DND-41 (cell line): ENCODE measurements around the gene CCDC74B.
"Not testable (repeated sequence)": the region's sequence is repeated elsewhere in the genome, so short reads cannot be mapped to it uniquely, and the experiment has no call there.

ENCODE experiments used
- ATAC-seq: fragments of 200-7000 bp; cut with Tn5 transposase; 3 replicates; pipeline ENCODE4 v1.9.1; 2021; ENCODE audit warnings: low read depth; ENCODE audit not compliant: insufficient read depth
- DNase-seq: peaks from one replicate; pipeline ENCODE4 v3.0.0-alpha.2; 2020
- H2AFZ ChIP-seq: 2 replicates; pipeline ENCODE4 v1.6.0; 2012; ENCODE audit warnings: low read depth, low read length
- H3K27ac ChIP-seq: 2 replicates; pipeline ENCODE4 v1.5.1; 2012; ENCODE audit warnings: low read length, inconsistent platforms
- H3K27me3 ChIP-seq: fragments of 200-600 bp; sonication (generic); 2 replicates; pipeline ENCODE4 v1.6.0; 2012; ENCODE audit warnings: low read length, mild to moderate bottlenecking, inconsistent platforms; ENCODE audit not compliant: insufficient read depth, poor library complexity
- H3K36me3 ChIP-seq: 2 replicates; pipeline ENCODE4 v1.5.1; 2012; ENCODE audit warnings: low read length, inconsistent platforms; ENCODE audit not compliant: insufficient read depth
- H3K4me1 ChIP-seq: 2 replicates; pipeline ENCODE4 v1.5.1; 2012; ENCODE audit warnings: mild to moderate bottlenecking, low read length; ENCODE audit not compliant: insufficient read depth
- H3K4me2 ChIP-seq: 2 replicates; pipeline ENCODE4 v1.6.0; 2012; ENCODE audit warnings: mild to moderate bottlenecking, moderate library complexity, low read length, inconsistent platforms; ENCODE audit not compliant: insufficient read depth
- H3K4me3 ChIP-seq, 2 experiments: fragments of 200-600 bp in 1 of 2; shearing (Covaris generic) in 1 of 2; 2 replicates each; pipeline ENCODE4 v1.5.1; 2012 to 2016; ENCODE audit warnings: inconsistent platforms in 2 of 2, low read length in 2 of 2, mild to moderate bottlenecking in 2 of 2, low read depth in 1 of 2, moderate library complexity in 1 of 2
- H3K79me2 ChIP-seq: 2 replicates; pipeline ENCODE4 v1.6.0; 2012; ENCODE audit warnings: low read length, inconsistent platforms; ENCODE audit not compliant: insufficient read depth
- H3K9ac ChIP-seq: 2 replicates; pipeline ENCODE4 v1.6.0; 2012; ENCODE audit warnings: low read depth, mild to moderate bottlenecking, inconsistent platforms, low read length, moderate library complexity
- H3K9me3 ChIP-seq: 2 replicates; pipeline ENCODE4 v1.5.1; 2012; ENCODE audit warnings: low read length, moderate library complexity, mild to moderate bottlenecking, inconsistent platforms; ENCODE audit not compliant: insufficient read depth, severe bottlenecking
- H4K20me1 ChIP-seq: 2 replicates; pipeline ENCODE4 v1.6.0; 2012; ENCODE audit warnings: low read length; ENCODE audit not compliant: insufficient read depth
- EZH2 ChIP-seq: IDR thresholded peaks from 3 replicates; pipeline ENCODE4 v1.6.1; 2012; ENCODE audit warnings: borderline replicate concordance, low read depth, mild to moderate bottlenecking, moderate library complexity, low read length, inconsistent platforms; ENCODE audit not compliant: severe bottlenecking
- TF ChIP-seq, protein P1 (sequence below): IDR thresholded peaks from 2 replicates; pipeline ENCODE4 v1.5.1; 2012; ENCODE audit warnings: borderline replicate concordance, low read length, moderate library complexity, mild to moderate bottlenecking; ENCODE audit not compliant: poor library complexity, severe bottlenecking; ENCODE audit errors: extremely low read depth

Gene CCDC74B

DNA sequence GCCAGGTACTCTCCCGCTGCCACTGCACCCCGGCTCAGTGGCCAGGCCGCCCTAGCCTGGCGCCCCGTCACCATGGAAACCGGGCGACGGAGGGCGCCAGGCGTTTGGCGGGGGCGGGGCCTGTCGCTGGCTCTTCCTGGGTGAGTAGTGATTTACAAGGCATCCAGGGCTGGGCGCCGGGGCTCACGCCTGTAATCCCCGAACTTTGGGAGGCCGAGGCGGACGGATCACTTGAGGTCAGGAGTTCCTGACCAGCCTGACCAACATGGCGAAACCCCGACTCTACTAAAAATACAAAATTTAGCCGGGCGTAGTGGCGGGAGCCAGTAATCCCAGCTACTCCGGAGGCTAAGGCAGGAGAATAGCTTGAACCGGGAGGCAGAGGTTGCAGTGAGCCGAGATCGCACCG is at the start of gene CCDC74B:
Gene CCDC74B (minus strand): TSS at position 107 of the 409 bp plus-strand sequence. CDS start 116 bp downstream, outside the sequence.
- not testable (repeated sequence) for DNase-seq, H4K20me1 ChIP-seq, H3K79me2 ChIP-seq, H3K27ac ChIP-seq, H3K4me2 ChIP-seq, H3K9ac ChIP-seq, H3K9me3 ChIP-seq, H2AFZ ChIP-seq, H3K27me3 ChIP-seq, H3K36me3 ChIP-seq, H3K4me3 ChIP-seq, H3K4me1 ChIP-seq
- ATAC-seq, result peak; percentile 64

DNA sequence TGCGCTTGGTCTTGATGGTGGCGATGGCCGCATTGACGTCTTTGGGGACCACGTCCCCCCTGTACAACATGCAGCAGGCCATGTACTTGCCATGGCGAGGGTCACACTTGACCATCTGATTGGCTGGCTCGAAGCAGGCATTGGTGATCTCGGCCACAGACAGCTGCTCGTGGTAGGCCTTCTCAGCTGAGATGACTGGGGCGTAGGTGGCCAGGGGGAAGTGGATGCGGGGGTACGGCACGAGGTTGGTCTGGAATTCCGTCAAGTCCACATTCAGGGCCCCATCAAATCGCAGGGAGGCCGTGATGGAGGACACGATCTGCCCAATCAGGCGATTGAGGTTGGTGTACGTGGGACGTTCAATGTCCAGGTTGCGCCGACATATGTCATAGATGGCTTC is 48.9 kb upstream of the CCDC74B start:
- not testable (repeated sequence) for H3K9ac ChIP-seq, ATAC-seq, H3K36me3 ChIP-seq, H3K79me2 ChIP-seq, H3K4me3 ChIP-seq, H4K20me1 ChIP-seq, DNase-seq, H2AFZ ChIP-seq, H3K4me1 ChIP-seq, H3K4me2 ChIP-seq, H3K9me3 ChIP-seq, H3K27ac ChIP-seq, H3K27me3 ChIP-seq

DNA sequence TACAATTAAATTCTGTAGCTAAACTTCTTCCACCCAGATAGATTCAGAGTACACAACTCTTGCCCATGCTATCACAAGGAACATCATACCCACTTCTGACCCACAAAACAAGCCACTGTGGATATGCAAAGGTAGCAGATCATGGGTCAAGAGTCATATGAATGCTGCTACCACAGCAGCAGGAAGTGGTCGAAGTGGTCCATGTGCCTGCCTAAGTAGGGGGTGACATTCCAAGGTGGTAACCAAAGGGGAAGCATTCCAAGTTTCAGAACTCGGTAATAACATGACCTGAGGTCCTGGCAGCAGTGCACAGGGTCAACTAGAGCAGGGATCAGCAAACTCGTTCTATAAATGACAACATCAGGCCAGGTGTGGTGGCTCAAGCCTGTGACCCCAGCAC is 47.5 kb upstream of the CCDC74B start:
- H3K4me2 ChIP-seq, H3K9me3 ChIP-seq, ATAC-seq, H3K79me2 ChIP-seq, H3K4me3 ChIP-seq, H3K27ac ChIP-seq, H3K4me1 ChIP-seq, H3K27me3 ChIP-seq, H3K9ac ChIP-seq, H2AFZ ChIP-seq, DNase-seq: not testable (repeated sequence)
- H4K20me1 ChIP-seq, result peaks cover 16% of the 10 kb centered on the region; the same call in 1 of the 2 replicates
- peaks cover 20% of the 10 kb centered on the region for H3K36me3 ChIP-seq

DNA sequence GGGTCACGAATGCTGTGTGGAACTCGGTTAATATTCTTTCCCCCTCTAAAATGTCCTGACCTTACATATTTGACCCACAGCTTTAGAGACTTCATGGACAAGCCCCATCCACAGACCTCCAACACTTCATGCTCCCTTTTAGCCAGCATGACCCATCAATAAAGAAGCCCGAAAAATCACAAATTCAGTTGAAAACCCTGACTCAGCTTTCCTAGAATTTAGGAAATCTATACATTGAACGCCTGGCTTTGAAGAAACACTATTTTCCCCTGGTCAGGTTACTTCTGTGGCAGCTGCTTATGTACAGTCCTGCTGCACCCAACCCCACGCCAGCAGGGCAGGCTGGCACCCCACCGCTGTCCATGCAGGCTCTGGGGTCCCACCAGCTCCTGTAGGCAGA is 46.4 kb upstream of the CCDC74B start:
- peaks cover 25% of the 10 kb centered on the region; the same call in 1 of the 2 replicates for H4K20me1 ChIP-seq
- H3K9ac ChIP-seq, H3K4me2 ChIP-seq, H3K79me2 ChIP-seq, DNase-seq, H3K27me3 ChIP-seq, ATAC-seq, H3K4me1 ChIP-seq, H2AFZ ChIP-seq, H3K27ac ChIP-seq, H3K9me3 ChIP-seq, H3K4me3 ChIP-seq: not testable (repeated sequence)
- peaks cover 22% of the 10 kb centered on the region for H3K36me3 ChIP-seq

DNA sequence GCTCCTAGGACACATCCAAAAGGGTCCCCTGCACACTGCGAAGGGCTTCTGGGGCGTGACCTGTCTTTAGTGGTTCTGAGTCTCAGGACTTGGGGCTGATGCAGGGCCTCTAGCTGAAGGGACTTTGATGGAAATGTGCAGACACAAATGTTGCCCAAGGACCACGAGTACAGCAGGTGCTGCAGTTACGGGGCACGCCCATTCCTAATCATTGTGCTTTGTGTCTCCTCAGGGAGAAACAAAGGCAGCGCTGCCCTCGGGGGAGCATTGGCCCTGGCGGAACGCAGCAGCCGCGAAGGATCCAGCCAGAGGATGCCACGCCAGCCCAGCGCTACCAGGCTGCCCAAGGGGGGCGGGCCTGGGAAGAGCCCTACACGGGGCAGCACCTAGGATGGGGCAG is 45.3 kb upstream of the CCDC74B start:
- Histone ChIP-seq H3K4me1 (no peaks in the 10 kb centered on the region), H3K36me3 (peaks cover 29% of the 10 kb centered on the region), H3K4me3 (no peak overlapping the region), H3K9me3 (no peaks in the 10 kb centered on the region), H3K9ac (no peak overlapping the region), H3K79me2 (peaks cover 18% of the 10 kb centered on the region), H2AFZ (no peak overlapping the region), H3K27me3 (no peaks in the 10 kb centered on the region), H3K4me2 (no peak overlapping the region), H3K27ac (no peak overlapping the region), H4K20me1 (peaks cover 32% of the 10 kb centered on the region; the same call in 1 of the 2 replicates)
- TF ChIP-seq, protein P1, sequence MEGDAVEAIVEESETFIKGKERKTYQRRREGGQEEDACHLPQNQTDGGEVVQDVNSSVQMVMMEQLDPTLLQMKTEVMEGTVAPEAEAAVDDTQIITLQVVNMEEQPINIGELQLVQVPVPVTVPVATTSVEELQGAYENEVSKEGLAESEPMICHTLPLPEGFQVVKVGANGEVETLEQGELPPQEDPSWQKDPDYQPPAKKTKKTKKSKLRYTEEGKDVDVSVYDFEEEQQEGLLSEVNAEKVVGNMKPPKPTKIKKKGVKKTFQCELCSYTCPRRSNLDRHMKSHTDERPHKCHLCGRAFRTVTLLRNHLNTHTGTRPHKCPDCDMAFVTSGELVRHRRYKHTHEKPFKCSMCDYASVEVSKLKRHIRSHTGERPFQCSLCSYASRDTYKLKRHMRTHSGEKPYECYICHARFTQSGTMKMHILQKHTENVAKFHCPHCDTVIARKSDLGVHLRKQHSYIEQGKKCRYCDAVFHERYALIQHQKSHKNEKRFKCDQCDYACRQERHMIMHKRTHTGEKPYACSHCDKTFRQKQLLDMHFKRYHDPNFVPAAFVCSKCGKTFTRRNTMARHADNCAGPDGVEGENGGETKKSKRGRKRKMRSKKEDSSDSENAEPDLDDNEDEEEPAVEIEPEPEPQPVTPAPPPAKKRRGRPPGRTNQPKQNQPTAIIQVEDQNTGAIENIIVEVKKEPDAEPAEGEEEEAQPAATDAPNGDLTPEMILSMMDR, result no peak
- no peak for TF ChIP-seq EZH2
- ATAC-seq (no peak), DNase-seq (no peak)

DNA sequence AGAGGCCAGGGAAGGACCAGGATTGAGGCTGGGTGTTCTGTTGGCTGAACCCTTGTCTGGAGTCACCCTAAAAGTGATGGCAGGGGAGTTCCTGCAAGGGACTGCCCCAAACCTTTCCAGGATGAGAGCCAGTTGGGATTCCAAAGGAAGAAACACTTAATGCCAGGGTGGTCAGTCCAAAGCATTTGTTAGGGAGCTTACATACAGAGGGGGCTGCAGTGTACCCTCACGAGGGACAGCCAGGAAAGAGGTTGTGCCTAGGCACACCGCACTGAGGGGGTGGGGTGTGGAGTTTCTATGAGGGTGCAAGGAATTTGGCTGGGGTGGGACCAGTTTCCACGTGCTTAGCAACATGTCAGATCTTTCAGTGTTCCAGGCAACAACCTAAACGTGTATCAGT is 44.0 kb upstream of the CCDC74B start:
- not testable (repeated sequence) for H3K9ac ChIP-seq, H3K4me2 ChIP-seq, H3K4me3 ChIP-seq, DNase-seq, H3K27me3 ChIP-seq, H3K9me3 ChIP-seq, H3K27ac ChIP-seq, H2AFZ ChIP-seq, ATAC-seq, H3K4me1 ChIP-seq
- Histone ChIP-seq H3K79me2 (peaks cover 29% of the 10 kb centered on the region), H4K20me1 (peaks cover 40% of the 10 kb centered on the region), H3K36me3 (peaks cover 38% of the 10 kb centered on the region)

DNA sequence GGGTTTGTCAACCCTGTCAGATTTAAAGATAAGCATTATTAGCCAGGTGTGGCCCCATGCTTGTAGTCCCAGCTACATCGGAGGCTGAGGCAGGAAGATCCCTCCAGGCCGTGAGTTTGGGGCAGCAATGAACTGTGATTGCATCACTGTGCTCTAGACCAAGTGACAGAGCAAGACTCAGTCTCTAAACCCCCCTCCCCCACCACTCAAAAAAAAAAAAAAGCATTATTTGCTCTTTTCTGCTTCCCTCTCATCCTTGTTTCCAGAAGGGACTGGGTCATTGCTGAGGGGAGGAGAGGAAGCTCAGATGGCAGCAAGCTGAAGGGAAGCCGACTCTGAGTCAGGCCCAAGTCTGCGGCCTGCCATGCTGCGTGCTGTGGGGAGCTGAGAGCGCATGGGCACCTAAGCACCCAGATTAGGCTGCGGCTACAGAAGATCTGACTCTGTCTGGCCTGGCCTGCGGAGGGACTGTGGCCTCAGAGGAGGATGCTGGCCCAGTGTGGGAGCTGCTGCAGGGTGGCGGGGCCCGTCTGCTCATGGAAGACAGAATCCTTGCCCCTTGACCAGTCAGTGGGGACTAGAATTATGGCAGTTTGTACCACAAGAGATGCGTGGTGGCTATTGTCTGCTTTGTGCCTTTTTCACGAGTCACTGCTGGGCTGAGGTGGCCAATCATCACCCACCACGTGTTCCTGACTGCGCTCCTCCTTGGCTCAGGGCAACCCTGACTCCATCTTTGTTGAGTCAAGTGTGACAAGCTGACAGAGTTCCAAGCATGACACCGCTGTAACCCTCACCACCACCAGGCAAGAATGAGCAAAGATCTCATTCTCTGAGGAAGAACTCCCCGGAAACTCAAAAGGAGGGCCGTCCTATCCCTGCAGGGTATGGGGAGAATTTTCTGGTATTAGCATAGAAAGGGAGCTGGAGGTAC is 43.2 kb upstream of the CCDC74B start:
- ATAC-seq, H3K9ac ChIP-seq: not testable (repeated sequence)

More for the DNA sequence above, 43.2 kb upstream of the CCDC74B start:
- not testable (repeated sequence) for H3K4me3 ChIP-seq, H3K27me3 ChIP-seq, H3K4me2 ChIP-seq, H3K9me3 ChIP-seq, DNase-seq, H2AFZ ChIP-seq
- Histone ChIP-seq H3K4me1 (peaks cover 16% of the 10 kb centered on the region), H3K27ac (peak overlapping the region; percentile 13; the same call in 1 of the 2 replicates), H3K36me3 (peaks cover 46% of the 10 kb centered on the region), H3K79me2 (peaks cover 37% of the 10 kb centered on the region), H4K20me1 (peaks cover 44% of the 10 kb centered on the region)
